GM21447 (cell line): Measurements from ENCODE around the gene SMAD2.
"Not testable (repeated sequence)": the region's sequence is repeated elsewhere in the genome, so short reads cannot be mapped to it uniquely, and the experiment has no call there.

Experiments used
- ATAC-seq: cut with Tn5 transposase; IDR thresholded peaks from one replicate; pipeline ENCODE4 v1.9.1; 2021; ENCODE audit not compliant: unreplicated experiment

SMAD2 gene

DNA sequence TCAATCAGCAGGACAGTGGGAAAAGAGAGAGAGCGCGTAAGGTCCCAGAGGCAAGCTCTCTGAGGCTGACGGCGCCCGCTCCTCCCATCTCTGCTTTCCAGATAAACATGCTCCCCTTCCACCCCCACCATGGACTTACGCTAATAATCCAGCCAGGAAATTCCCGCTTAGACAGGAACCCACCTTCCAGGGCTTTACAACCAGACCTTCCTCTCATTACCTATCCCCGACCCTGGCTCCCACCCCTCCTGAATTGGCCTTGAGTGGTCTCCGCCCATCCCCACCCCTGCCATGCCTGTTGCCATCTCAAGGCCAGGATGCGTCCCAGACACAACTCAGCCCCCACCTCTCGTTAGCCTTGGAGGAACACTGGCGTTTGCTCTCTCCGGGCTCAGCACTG lies 131.1 kb downstream of the SMAD2 start:
- no peak for ATAC-seq

DNA sequence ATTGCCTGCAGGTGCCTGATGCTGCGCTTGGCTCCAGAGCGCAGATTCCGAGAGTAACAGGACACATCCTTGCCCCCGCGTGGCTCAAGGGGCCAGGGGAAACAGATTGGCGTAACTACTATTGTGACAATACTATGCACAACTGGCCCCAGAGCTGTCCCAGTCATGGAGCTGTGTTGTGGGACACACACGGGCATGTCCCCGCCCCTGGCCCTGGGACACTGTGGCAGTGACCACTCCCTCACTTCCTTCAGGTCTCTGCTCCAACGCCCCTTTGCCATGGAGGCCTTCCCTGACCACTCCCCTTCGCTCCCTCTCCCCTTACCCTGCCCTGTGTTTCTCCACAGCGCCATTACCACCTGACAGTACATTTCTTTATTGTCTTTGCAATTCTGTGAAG lies 132.1 kb downstream of the SMAD2 start:
- no peak for ATAC-seq

DNA sequence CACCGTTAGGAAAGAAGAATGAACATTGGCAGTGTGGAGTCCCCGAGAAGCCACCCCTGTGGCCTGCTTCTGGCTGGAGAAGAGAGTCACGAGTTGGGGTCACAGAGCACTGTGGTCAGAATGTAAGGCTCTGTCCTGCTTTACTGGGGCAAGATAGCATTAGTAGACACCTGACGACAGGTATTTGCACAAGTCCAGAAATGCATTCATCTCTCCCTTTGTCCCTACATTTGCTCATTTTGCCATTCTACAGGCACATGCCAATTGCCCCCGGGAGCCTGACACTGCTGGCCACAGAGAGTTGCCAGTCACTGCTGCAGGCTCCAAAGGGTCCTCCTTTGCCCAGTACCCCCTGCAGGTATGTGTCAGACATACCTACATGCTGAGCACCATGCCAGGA lies 133.3 kb downstream of the SMAD2 start:
- no peak for ATAC-seq

DNA sequence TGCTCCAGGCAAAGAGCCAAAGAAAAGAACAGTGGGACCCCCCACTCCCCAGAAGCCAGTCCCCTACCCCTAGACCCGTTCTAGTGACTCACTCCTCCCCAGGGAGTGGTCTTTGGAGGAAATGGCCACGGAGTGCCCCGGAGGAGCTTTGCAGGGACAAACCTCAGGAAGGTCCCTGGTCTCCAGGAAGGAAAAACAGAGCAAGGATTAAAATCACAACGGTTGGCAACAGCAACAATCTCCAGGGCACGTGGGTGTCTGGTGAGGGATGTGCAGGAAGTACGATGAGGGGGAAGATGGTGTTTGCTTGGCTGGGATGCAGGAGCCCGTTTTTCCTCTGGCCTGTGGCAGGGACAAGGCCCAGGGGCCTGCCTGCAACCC lies 135.0 kb downstream of the SMAD2 start:
- ATAC-seq: no peak

DNA sequence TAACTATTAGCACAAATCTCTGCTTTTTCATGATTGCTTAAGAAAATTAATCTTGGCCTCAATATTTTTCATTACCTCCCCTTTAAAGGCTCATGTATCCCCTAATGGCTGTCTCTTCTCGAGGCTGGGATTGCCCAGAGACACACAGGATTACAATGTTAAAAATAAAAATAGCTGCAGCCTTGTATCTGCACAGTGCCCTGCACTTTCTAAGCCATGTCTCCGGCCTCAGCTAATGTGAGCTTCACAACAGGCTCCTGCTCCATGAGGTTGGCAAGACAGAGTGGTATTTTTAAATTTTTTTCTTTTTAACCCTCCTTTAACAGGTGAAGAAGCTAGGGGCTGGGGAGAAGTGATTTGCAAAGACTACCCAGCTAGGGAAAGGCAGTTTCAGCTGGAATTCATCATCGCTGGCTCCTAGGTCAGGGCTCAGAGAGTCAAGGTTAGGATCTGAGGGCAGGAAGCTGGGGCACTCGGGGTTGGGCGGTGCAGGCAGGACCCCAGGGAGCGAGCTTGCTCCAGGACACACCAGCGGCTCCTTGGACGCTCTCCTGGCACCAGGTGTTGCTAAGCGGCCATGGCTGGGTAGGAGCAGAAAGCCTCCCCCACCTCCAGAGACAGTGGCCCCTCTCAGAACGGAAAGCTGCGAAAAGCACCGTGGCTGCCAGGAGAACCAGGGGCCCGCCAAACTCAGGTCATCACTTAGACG lies 135.6 kb downstream of the SMAD2 start:
- ATAC-seq: no peak

DNA sequence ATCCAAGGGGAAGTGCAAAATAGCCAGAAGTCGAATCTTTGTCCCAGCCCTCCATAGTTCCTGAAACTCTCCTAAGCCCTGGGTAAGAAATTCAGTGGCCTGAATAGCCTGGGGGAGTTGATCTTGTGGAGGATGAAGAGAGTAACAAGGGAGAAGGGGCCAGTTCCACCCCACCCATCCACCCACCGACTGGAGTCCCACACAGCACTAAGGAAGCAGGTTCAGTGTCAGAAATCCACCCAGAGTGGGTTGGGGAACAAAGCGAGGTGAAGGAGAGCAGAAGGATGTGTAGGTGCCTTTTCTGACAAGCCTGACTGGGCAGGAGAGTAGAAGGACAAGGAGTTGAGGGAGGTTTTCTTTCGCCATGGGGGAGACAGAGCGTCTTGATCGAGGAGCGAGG lies 136.8 kb downstream of the SMAD2 start:
- no peak for ATAC-seq

DNA sequence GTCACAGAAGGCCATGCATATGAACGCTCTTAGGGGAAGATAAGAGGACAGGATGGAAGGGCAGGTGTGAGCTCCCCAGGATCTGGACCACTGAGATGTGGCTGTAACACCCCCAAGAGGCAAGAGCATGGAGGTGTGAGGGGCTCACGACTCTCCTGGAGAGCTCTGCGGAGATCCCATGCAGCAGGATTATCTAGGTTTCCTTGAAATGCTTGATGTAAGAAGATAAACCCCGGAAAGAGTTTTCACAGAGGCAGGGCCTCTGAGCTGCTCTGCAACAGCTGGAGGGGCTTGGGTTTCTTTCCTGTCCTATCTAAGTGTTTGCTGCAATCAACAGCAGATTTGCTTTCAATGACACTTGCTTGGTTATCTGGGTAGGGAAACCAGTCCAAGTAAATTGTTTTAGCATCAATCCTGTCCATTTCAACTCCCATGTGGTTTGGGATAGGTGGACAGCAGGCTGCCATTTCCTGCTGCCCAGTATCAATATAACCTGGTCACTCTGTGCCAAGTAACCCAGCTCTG lies 138.9 kb downstream of the SMAD2 start:
- ATAC-seq: no peak

DNA sequence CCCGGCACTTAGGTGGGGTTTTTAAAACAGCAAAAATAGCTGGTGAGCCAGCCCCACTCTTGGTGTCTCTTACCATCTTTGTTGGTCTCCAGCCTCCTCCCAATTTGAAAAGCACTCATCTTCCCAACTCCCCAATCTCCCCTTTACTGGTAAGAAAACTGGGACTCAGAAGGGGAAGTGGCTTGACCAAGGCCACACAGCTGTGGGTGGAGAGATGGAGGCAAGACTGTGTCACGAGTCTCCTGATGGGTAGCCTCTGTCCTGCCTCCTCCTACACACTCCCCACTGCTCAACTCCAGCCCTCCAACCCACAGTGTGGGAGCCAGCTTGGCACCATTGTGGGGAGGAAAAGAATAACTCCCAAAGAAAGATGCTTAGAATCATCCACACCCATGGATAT lies 140.4 kb downstream of the SMAD2 start:
- ATAC-seq: no peak

DNA sequence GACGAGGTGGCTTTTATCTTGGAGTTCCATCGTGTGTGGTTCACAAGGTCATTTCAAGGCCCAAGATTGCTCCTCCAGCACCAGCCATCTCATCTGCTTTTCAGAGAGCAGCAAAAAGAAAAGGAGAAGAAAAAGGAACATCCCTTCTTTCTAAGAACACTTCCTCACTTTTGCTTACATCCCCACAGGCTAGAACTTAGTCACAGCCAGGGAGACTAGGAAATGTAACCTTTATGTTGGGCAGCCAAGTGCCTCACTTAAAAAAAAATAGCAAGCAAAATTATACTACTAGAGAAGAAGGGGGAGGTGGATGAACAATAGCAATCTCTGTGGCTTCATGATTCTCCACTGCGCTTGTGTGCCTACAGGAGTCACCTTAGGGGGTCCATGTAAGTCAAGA lies 141.8 kb downstream of the SMAD2 start:
- ATAC-seq: no peak

DNA sequence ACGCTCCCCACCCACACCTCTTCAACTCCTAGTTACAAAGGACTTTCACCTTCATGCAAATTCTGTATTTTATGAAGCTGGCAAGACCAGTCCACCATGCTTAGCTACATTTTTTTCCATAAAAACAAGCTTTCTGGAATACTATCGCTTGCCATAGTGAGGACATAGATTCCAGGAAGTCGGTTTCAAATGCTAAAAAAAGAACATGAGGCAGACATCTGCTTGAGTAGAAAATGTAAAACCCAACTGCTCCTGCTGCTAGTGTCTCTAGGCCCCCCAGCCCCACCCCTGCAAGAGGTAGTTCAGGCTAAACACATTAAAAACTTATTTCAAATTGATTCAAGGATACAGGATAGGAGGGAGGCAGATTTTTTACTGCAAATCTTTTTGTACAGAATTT lies 148.9 kb downstream of the SMAD2 start:
- ATAC-seq: no peak

DNA sequence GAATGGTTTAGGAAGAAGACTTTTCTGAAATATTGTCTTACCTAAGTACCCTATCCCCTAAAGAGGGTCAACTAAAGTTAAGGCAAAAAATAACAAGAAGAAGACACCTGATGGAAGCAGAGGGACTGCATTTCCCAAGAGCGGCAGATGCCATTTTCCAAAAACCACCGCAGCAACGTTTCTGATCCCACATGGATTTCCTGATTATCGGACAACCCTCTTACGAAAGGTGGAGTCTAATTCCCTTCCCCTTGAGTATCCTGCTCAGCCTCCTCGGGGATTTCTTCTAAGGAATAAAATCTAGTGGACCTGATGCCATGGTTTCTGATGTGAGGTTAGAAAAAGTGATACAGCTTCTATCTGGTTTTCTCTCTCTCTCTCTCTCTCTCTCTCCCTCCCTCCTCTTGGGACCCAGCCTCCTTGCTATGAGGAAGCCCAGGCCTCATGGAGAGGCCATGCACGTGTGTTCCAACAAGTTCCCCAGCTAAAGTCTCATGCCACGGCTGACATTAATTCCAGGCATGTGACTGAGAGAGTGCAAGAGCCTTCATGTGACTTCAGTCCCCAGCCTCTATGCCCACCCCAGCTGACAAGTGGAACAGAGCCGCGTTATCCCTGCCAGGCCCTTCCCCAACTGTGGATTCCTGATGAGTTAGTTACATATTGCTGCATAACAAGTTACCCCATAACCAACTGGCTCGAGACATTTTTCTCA lies 150.3 kb downstream of the SMAD2 start:
- no peak for ATAC-seq

DNA sequence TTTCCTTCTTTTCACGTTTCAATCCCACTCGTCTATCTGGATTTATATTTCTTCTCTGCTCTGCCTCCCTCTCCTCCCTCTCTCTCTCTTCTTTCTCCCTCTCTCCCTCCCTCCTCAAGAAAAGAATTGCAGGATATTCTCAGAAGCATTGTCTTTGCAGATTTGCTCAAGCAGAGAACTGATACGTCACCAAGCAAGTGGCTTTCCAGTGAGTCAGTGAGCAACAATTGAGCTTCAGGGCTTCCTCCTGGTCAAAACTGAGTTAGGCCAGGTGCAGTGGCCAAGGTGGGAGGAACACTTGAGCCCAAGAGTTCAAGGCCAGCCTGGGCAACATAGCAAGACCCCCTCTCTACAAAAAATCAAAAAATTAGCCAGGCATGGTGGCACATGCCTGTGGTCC lies 151.1 kb downstream of the SMAD2 start:
- no peak for ATAC-seq

DNA sequence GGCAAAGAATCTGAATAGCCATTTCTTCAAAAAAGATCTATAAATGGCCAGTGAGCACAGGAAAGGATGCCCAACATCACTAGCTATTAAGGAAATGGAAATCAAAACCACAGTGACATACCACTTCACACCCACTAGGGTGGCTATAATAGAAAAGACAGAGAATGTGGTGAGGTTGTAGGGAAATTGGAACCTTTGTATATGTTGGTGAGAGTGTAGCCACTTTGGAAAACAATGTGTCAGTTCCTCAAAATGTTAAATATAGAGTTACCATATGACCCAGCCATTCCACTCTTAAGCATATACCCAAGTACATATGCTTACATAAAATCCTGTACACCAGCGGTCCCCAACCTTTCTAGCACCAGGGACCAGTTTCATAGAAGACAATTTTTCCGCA lies 152.8 kb downstream of the SMAD2 start:
- ATAC-seq: no peak

DNA sequence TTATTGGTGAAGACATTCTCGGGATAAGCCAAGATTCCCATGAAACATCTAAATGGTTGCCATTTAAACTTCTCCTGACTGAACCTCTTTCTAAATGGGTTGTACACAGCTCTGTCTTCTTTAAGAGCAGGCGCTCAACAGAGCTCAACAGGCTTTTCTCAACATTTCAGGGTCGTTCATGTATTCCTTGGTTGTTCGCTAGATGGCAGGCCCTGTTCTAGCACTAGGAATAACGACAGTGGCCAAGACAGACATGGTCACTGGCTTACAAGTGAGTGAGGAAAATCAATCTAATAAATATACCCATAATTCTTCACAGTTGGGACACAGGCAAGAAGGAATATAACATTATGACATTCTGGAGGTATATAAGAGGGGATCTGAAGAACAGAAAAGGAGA lies 154.5 kb downstream of the SMAD2 start:
- ATAC-seq: no peak

DNA sequence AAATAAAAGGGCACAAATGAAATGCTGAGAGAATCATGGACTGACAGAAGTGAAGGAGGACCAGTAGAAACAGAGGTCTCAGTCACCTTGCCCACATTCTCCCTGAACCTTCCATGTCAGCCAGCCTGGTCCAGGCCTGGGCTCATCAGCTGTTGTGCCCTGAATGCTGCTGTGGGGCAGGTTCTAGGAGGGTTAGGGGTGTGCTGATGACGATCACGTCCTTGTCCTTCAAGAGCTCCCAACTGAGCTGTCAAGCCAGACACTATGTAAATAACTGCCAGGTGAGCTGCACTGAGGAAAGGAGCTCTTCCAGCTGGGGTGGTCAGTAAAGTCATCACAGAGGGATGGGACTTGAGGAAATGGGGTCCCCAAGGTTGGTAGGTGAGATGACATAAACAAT lies 156.5 kb downstream of the SMAD2 start:
- no peak for ATAC-seq

DNA sequence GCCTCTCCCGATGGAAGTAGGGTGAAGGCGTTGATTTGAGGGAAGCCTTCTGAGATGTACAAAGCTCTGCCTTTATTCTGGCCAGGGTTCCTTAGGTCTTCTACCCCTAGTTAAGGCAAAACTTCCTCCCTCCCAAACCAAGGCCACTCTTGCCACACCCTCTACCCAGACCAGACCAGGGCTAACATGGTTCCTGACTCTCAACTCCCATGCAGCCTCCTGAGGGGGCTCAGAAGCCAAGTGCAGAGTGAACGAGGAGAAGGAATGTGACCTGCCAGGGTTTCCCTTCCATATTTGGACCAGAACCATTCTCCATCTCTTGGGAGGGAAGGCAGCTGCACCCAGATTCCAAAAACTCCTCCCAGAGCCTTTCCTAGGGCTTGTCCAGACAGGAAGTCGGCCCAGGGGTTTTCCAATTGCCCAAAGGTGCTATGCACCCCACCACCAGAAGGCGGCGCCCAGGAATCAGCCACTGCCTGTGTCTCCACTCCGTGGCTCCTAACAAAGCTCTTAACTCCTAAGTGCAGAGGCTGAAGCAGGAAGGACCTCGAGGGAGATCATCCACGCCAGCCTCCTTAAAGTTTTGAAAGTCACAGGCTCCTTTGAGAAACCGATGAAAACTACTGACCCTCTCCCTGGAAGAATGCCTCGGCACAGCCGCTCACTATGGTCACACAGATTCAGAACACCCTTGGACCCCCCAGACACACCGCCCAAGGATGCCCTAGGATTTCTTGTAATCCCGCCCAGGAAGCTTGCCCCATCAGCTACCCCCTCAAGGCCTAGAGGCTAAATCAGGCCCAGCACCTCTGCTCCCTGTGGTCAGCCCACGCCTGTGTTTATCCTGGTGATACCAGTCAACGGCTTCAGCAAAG lies 157.8 kb downstream of the SMAD2 start:
- peak; percentile 67 for ATAC-seq

DNA sequence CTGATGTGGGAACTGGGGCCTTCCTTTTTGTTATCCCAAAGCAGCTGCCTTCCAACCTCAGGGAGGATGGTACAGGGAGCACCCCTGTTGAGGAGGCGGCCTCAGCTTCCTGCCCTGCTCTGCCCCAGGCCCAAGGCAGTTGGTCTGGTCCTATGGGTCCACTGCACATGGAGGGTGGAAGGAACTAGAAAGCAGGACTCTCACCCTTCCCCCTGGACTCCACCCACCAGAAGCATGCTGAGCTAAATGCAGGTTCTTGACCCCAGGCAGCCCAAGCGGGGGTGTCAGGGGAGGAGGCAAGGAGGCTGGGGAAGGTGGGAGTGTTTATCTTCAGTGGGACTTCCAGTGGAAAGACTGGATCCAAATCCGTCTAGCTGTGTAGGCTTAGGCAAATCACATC lies 158.5 kb downstream of the SMAD2 start:
- ATAC-seq: no peak

DNA sequence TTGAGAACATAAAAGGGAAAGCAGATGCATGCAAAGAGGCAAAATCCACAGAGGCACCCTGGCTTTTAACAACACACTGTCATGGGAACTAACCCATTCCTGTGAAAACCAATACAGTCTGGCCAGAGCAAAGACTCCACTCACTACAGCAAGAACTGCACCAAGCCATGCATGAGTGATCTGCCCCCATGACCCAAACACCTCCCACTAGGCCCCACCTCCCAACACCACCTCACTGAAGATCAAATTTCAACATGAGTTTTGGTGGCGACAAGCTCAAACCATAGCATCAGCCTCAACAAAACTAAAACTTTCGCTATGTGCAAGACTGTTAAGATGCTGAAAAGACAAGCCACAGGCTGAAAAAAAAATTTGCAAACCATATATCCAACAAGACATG lies 162.8 kb downstream of the SMAD2 start:
- no peak for ATAC-seq

DNA sequence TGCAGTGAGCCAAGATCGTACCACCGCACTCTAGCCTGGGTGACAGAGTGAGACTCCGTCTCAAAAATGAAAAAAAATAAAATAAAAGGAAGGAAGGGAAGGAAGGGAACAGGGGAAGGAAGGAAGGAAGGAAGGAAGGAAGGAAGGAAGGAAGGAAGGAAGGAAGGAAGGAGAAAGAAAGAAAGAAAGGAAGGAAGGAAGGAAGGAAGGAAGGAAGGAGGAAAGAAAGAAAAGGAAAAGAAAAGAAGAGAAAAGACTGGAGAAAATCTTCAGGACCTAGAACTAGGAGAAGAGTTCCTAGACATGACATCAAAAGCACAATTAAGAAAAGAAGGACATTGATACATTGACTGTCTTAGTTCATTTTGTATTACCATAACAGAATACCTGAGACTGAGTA lies 163.3 kb downstream of the SMAD2 start:
- not testable (repeated sequence) for ATAC-seq
